Ovary (tissue), 9 donors: Measurements from ENCODE around the gene GBE1. TPM values are rescaled to one million over a fixed set of nuclear protein-coding genes. Genes with fewer than 3 reads are reported as not detected.

Source experiments
- DNase-seq, 5 donors: peaks; one replicate each; pipeline ENCODE4 v3.0.0-alpha.2; 2019 to 2020
- H3K27ac ChIP-seq, 2 donors: fragments of 200-600 bp; one replicate each; pipeline versions ENCODE4 v1.5.1 to v1.8.0; 2019 to 2022
- H3K27me3 ChIP-seq: fragments of 200-600 bp; one replicate; pipeline ENCODE4 v1.8.0; 2022
- H3K36me3 ChIP-seq: fragments of 200-600 bp; sonication (generic); one replicate; pipeline ENCODE4 v1.5.1; 2019
- H3K4me1 ChIP-seq: one replicate; pipeline ENCODE4 v1.8.1; 2013; ENCODE audit warnings: mild to moderate bottlenecking, moderate library complexity; ENCODE audit not compliant: insufficient read depth
- H3K4me3 ChIP-seq: fragments of 200-600 bp; sonication (generic); one replicate; pipeline ENCODE4 v1.5.1; 2017
- H3K9me3 ChIP-seq, 2 donors: fragments of 200-600 bp in 1 of 2; sonication (generic) in 1 of 2; one replicate each; pipeline versions ENCODE4 v1.5.1 to v1.8.1; 2013 to 2019; ENCODE audit warnings: mild to moderate bottlenecking in 1 of 2, moderate library complexity in 1 of 2
- EP300 ChIP-seq: sonication (generic); formaldehyde crosslinking; IDR thresholded peaks from one replicate; pipeline ENCODE4 v1.6.1; 2017; ENCODE audit warnings: antibody characterized with exemption
- POLR2A ChIP-seq: fragments of 450-650 bp; IDR thresholded peaks from one replicate; pipeline ENCODE4 v1.6.1; 2017; ENCODE audit warnings: antibody characterized with exemption, mild to moderate bottlenecking, moderate library complexity
- WGBS, 3 donors: extraction: QIAGEN DNeasy Blood & Tissue Kit in 1 of 3; methylation state at CpG; one replicate each; pipeline versions ENCODE4 v1.1.5 to v1.1.7; 2013 to 2017; 5-methylcytosine and 5-hydroxymethylcytosine counted together
- intact Hi-C, 4 donors: fragments of 100-400 bp; cut with DNase I; formaldehyde crosslinking; loops; one replicate each; pipeline versions ENCODE4 v1.11.0 to v1.15.1; 2022 to 2023
- polyA plus RNA-seq, 2 donors: library from polyadenylated mRNA; stranded (reverse); fragments of 200-250 nt in 1 of 2; fragments of 350-450 nt in 1 of 2; fragmentation: Illumina TruSeq in 1 of 2; extraction: RNeasy Lipid Tissue Mini Kit (QIAGEN cat#74804) in 1 of 2; gene quantifications; one replicate each; pipeline ENCODE4 v1.2.3, GENCODE V29; 2013 to 2014
- total RNA-seq, 7 donors: library from RNA; depleted of rRNA in 2 of 7; stranded (reverse); fragments of >200 nt in 2 of 7; fragmentation: NEBNext Ultra II Directional in 3 of 7; extraction: Animal tissue kit (Norgen Biotek cat#: 25700) in 3 of 7; gene quantifications; one replicate each; pipeline versions ENCODE4 v1.1.0 to v1.2.4, GENCODE V29; 2016 to 2023
- TF ChIP-seq, protein P1 (sequence below), 3 donors: fragments of 450-650 bp in 2 of 3; fragments of 200-600 bp in 1 of 3; IDR thresholded peaks; one replicate each; pipeline versions ENCODE4 v1.5.1 to v1.8.0; 2016 to 2022; ENCODE audit warnings: antibody characterized with exemption in 3 of 3, mild to moderate bottlenecking in 1 of 3
- donor health status: DM: no; HTN: no; CAD: no; lungs with moderate emphysema.
- donor health status: DM: no; HTN: no; CAD: no.
- donor health status: Bipolar disorder and iron deficiency.
- donor health status: DM: yes; HTN: yes; CAD: no.
- donor health status: DM: no; HTN: no; CAD: no.
- donor health status: DM: yes; HTN: yes; CAD: no.

The GBE1 gene
- total and polyA plus RNA-seq, 9 donors = 14.8 to 43.7 (median 26.8) TPM

DNA sequence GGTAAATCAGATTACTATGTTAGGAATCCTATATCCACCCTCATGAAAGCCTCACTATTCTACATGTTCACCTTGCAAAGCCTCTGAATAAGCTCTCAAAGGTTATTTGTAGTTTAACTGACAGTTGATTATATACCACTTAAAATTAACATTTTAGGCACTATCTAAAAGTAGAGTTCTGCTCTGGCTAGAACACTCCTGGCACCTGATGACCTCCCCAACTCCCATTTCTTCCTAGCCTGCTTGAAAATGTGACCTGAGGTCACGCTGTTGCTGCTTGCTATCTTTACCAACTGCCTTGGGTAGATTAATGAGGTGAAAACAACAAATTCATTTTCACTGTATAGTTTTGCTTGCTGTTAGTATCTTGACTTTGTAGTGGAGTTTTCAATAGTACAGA is 220.7 kb downstream of the GBE1 start:
- no peak overlapping the region for H3K4me3 ChIP-seq
- intact Hi-C loops = no loop called here
- no peaks in the 10 kb centered on the region for H3K27me3 ChIP-seq
- no peak for DNase-seq
- no peak overlapping the region for H3K27ac ChIP-seq
- whole genome bisulfite sequencing, 3 donors = 93 to 100% (median 96%) methylated on average over 1 of the region's 1 CpG
- no peaks in the 10 kb centered on the region for H3K9me3 ChIP-seq
- H3K36me3 ChIP-seq = no peaks in the 10 kb centered on the region
- H3K4me1 ChIP-seq = no peaks in the 10 kb centered on the region
- TF ChIP-seq, protein P1, sequence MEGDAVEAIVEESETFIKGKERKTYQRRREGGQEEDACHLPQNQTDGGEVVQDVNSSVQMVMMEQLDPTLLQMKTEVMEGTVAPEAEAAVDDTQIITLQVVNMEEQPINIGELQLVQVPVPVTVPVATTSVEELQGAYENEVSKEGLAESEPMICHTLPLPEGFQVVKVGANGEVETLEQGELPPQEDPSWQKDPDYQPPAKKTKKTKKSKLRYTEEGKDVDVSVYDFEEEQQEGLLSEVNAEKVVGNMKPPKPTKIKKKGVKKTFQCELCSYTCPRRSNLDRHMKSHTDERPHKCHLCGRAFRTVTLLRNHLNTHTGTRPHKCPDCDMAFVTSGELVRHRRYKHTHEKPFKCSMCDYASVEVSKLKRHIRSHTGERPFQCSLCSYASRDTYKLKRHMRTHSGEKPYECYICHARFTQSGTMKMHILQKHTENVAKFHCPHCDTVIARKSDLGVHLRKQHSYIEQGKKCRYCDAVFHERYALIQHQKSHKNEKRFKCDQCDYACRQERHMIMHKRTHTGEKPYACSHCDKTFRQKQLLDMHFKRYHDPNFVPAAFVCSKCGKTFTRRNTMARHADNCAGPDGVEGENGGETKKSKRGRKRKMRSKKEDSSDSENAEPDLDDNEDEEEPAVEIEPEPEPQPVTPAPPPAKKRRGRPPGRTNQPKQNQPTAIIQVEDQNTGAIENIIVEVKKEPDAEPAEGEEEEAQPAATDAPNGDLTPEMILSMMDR (IDR thresholded peaks at IDR 0.05) = no peak
- no peak for TF ChIP-seq EP300
- TF ChIP-seq POLR2A = no peak

- Histone ChIP-seq H3K9me3 (no peaks in the 10 kb centered on the region), H3K4me1 (no peaks in the 10 kb centered on the region), H3K36me3 (no peaks in the 10 kb centered on the region), H3K27ac (no peak overlapping the region), H3K27me3 (no peaks in the 10 kb centered on the region), H3K4me3 (no peak overlapping the region)
- TF ChIP-seq EP300 = no peak
- TF ChIP-seq, protein P1 (IDR thresholded peaks at IDR 0.05) = no peak
- TF ChIP-seq POLR2A = no peak
- no peak for DNase-seq
- intact Hi-C loops = no loop called here
- 39 to 100% (median 96%) methylated on average over 1 of the region's 1 CpG for WGBS, 3 donors
Measured at GRCh38 chr3:81531846-81532245, 229.6 kb downstream of the GBE1 start.

DNA sequence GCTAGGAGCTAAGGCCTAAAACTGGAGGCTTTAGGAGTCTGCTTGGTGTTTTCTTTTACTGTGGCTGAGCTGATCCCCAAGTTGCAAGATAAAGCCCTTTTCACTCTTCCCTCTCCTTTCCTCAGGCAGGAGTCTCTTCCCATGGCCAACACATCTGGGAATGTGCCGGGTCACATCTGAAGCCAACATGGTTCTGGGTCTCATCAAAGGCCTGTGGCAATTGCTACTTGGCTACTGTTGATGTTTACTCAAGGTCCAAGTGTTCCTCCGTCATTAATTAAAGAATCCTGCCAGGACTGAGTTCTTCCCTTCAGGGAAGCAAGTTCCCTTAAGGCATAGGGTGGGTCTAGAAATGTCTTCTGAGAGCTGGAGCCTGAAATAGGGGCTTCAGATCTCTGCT is 230.2 kb downstream of the GBE1 start:
- Histone ChIP-seq H3K36me3 (no peaks in the 10 kb centered on the region), H3K4me3 (no peak overlapping the region), H3K4me1 (no peaks in the 10 kb centered on the region), H3K27me3 (no peaks in the 10 kb centered on the region), H3K9me3 (no peaks in the 10 kb centered on the region), H3K27ac (no peak overlapping the region)
- DNase-seq = no peak
- no peak for TF ChIP-seq EP300
- TF ChIP-seq, protein P1 (IDR thresholded peaks at IDR 0.05) = no peak
- TF ChIP-seq POLR2A = no peak
- WGBS, 3 donors = 86 to 89% (median 87%) methylated on average over 2 of the region's 2 CpGs
- intact Hi-C loops = no loop called here

- Histone ChIP-seq H3K9me3 (no peaks in the 10 kb centered on the region), H3K27me3 (no peaks in the 10 kb centered on the region), H3K27ac (no peak overlapping the region), H3K36me3 (no peaks in the 10 kb centered on the region), H3K4me1 (no peaks in the 10 kb centered on the region), H3K4me3 (no peak overlapping the region)
- intact Hi-C loops = no loop called here
- DNase-seq = no peak
- WGBS, 3 donors = 81 to 89% (median 89%) methylated on average over 4 of the region's 4 CpGs
- TF ChIP-seq POLR2A = no peak
- TF ChIP-seq, protein P1 (IDR thresholded peaks at IDR 0.05) = no peak
- no peak for TF ChIP-seq EP300
Measured at GRCh38 chr3:81530180-81530939, 231.1 kb downstream of the GBE1 start.
